HEK293T (cell line): ENCODE measurements around the gene SLC17A6.

ENCODE experiments used
- ARNT ChIP-seq: fragments of 450-650 bp; IDR thresholded peaks from 2 replicates; pipeline ENCODE4 v1.6.1; 2017; ENCODE audit warnings: mild to moderate bottlenecking
- ELF4 ChIP-seq: fragments of 450-650 bp; IDR thresholded peaks from 2 replicates; pipeline ENCODE4 v1.6.1; 2017; ENCODE audit warnings: antibody characterized with exemption
- FOXA1 ChIP-seq: fragments of 450-650 bp; IDR thresholded peaks from 2 replicates; pipeline ENCODE4 v1.6.1; 2016; ENCODE audit warnings: mild to moderate bottlenecking
- FOXM1 ChIP-seq: fragments of 450-650 bp; IDR thresholded peaks from 2 replicates; pipeline ENCODE4 v1.6.1; 2017; ENCODE audit warnings: mild to moderate bottlenecking, borderline replicate concordance
- HDGF ChIP-seq: fragments of 450-650 bp; IDR thresholded peaks from 2 replicates; pipeline ENCODE4 v1.6.1; 2017; ENCODE audit warnings: antibody characterized with exemption, borderline replicate concordance
- L3MBTL2 ChIP-seq: fragments of 450-650 bp; conservative IDR thresholded peaks from 2 replicates; pipeline ENCODE4 v1.6.1; 2016; ENCODE audit warnings: mild to moderate bottlenecking
- NFRKB ChIP-seq: fragments of 450-650 bp; IDR thresholded peaks from 2 replicates; pipeline ENCODE4 v1.6.1; 2016; ENCODE audit warnings: mild to moderate bottlenecking, moderate library complexity
- PKNOX1 ChIP-seq: fragments of 450-650 bp; IDR thresholded peaks from 2 replicates; pipeline ENCODE4 v1.6.1; 2016
- SP1 ChIP-seq: fragments of 450-650 bp; IDR thresholded peaks from 2 replicates; pipeline ENCODE4 v1.6.1; 2017
- SUZ12 ChIP-seq: fragments of 450-650 bp; IDR thresholded peaks from 2 replicates; pipeline ENCODE4 v1.6.1; 2016; ENCODE audit warnings: mild to moderate bottlenecking

GRCh38 chr11:22347857-22348487 is 9.8 kb downstream of the SLC17A6 start:
- TF ChIP-seq ELF4 (no peak), FOXM1 (no peak), ARNT (no peak), SP1 (no peak), SUZ12 (no peak), NFRKB (no peak), L3MBTL2 (no peak), FOXA1 (no peak), PKNOX1 (no peak), HDGF (no peak)
